Mucosa of descending colon (tissue), 3 donors: ENCODE data around the gene CCSER1. TPM values are rescaled to one million over a fixed set of nuclear protein-coding genes. Genes with fewer than 3 reads are reported as not detected.

ENCODE experiments used
- ATAC-seq: fragments of 200-7000 bp; cut with Tn5 transposase; one replicate; pipeline ENCODE4 v1.9.1; 2020; ENCODE audit warnings: mild to moderate bottlenecking, moderate library complexity
- DNase-seq, 3 donors: peaks; one replicate each; pipeline ENCODE4 v3.0.0-alpha.2; 2020
- H3K36me3 ChIP-seq: fragments of 200-600 bp; one replicate; pipeline ENCODE4 v1.8.0; 2021; ENCODE audit warnings: low read depth, mild to moderate bottlenecking
- H3K4me1 ChIP-seq: fragments of 200-600 bp; one replicate; pipeline ENCODE4 v1.8.0; 2021; ENCODE audit warnings: low read depth, mild to moderate bottlenecking
- H3K4me3 ChIP-seq: fragments of 200-600 bp; one replicate; pipeline ENCODE4 v1.8.0; 2021; ENCODE audit warnings: mild to moderate bottlenecking
- H3K9me3 ChIP-seq: fragments of 200-600 bp; one replicate; pipeline ENCODE4 v1.8.0; 2021; ENCODE audit warnings: mild to moderate bottlenecking
- CTCF ChIP-seq: fragments of 200-600 bp; IDR thresholded peaks from one replicate; pipeline ENCODE4 v1.8.0; 2022; ENCODE audit warnings: antibody characterized with exemption, mild to moderate bottlenecking
- intact Hi-C, 2 donors: fragments of 100-400 bp; cut with DNase I in 1 of 2; cut with micrococcal nuclease in 1 of 2; formaldehyde crosslinking; loops; one replicate each; pipeline versions ENCODE4 v1.11.0 to v1.11.1; 2022; cut with DNase I, micrococcal nuclease
- total RNA-seq, 3 donors: library from RNA; stranded (reverse); fragmentation: NEBNext Ultra II Directional in 2 of 3; extraction: Animal tissue kit (Norgen Biotek cat#: 25700) in 2 of 3; gene quantifications; one replicate each; pipeline versions ENCODE4 v1.2.1 to v1.2.4, GENCODE V29; 2021 to 2023
- donor health status: DM: no; HTN: no; CAD: no; lungs with moderate emphysema.
- donor health status: DM: no; HTN: no; CAD: no.
- donor health status: DM: no; HTN: yes; CAD: no.

Gene CCSER1
- total RNA-seq, 3 donors from 2014 or later = 11.1 to 32.4 (median 13.3) TPM

- ATAC-seq = no peak
- H3K4me1 ChIP-seq = no peaks in the 10 kb centered on the region
- no peak overlapping the region for H3K4me3 ChIP-seq
- DNase-seq = no peak
- H3K9me3 ChIP-seq = no peaks in the 10 kb centered on the region
- intact Hi-C loops = no loop called here
- no peaks in the 10 kb centered on the region for H3K36me3 ChIP-seq
- no peak for TF ChIP-seq CTCF
Measured at GRCh38 chr4:91025241-91026148, 898.3 kb downstream of the CCSER1 start.

DNA sequence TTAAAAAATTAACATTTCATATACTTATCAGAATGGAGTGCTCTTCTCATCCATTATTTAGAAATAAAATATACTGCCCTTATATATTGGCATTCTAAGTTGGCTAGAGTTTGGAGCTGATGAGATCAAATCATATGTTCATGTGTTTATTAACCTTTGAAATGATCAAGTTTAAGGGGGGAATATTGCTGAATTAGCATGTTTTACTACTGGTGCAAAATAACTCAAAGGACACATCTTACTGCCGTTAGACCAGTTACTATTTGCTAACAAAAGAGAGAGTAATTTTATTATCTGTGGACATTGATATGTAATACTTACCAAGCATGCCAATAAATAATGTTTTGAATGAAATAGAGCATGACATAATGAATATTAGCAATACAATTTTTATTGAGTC lies 901.0 kb downstream of the CCSER1 start:
- H3K4me1 ChIP-seq = no peaks in the 10 kb centered on the region
- no peak for ATAC-seq
- H3K4me3 ChIP-seq = no peak overlapping the region
- no peaks in the 10 kb centered on the region for H3K36me3 ChIP-seq
- intact Hi-C loops = no loop called here
- no peak for DNase-seq
- no peak for TF ChIP-seq CTCF
- H3K9me3 ChIP-seq = no peaks in the 10 kb centered on the region

DNA sequence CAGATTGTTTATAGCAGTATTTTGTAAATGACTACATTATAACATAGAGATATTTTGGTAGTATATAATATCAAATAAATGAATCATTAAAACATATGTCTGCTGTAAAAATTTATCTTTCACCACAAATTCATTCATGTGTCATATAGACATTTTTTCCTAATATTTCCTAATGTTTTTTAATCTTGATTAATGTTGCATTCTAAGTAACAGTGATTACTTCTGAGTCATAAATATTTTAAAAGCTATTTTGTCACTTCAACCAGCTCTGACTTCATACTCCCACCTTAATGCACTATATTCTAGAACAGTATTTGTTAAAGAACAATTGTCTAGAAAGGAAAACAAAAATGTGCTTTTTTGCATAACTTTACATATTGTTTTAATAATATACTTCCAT lies 904.6 kb downstream of the CCSER1 start:
- intact Hi-C loops = no loop called here
- H3K9me3 ChIP-seq = no peaks in the 10 kb centered on the region
- no peaks in the 10 kb centered on the region for H3K4me1 ChIP-seq
- no peak for ATAC-seq
- H3K36me3 ChIP-seq = no peaks in the 10 kb centered on the region
- H3K4me3 ChIP-seq = no peak overlapping the region
- DNase-seq = no peak
- no peak for TF ChIP-seq CTCF

DNA sequence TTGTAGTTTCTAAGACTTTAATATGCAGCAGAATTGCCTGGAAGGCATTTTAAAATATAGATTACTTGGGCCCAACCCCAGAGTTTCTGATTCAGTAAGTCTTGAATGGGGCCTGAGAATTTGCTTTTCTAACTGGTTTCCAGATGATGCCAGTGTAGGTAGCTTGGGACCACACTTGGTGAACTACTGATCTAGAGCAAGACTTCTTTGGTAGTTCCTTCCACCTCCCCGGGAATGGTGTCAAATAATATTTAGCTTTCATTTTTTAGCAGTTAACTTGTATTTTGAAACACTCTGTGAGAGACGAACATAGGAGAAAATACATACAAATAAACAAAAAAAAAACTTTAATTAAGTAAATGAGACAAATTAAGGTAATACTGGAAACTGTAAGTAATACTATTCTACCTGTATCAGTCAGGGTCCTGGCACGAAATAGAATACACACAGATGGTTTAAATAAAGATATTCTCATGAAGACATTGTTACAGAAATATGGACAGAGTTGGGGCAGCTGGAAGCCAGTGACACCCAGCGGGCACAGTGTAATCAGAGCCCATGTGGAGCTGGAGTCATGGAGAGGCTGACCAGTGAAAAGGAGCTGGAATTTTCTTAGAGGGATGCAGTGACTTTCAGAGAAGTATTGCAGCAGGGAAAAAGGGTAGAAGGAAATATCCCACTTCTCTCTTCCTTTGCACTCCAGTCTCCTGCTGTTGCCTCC lies 905.7 kb downstream of the CCSER1 start:
- ATAC-seq = no peak

DNA sequence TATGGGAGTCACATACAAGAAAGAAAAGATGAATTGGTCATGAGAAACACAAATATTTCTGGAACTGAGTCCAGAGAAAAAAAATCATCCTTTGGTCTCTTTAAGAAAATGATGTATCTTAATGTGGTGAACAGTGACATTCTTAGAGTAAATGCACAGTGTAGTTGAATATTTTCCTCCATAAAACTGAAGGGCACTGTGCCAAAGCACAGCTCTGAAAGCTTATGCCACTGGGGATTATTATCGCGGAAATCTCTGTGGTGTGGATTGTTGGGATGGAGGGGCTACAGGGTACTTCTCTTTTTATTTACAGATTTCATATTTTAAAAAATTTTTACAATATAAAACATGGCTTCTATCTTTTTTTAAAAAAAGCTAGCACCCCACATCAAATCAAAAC lies 908.1 kb downstream of the CCSER1 start:
- TF ChIP-seq CTCF = no peak
- H3K9me3 ChIP-seq = no peaks in the 10 kb centered on the region
- H3K4me3 ChIP-seq = no peak overlapping the region
- H3K36me3 ChIP-seq = no peaks in the 10 kb centered on the region
- intact Hi-C loops = no loop called here
- no peaks in the 10 kb centered on the region for H3K4me1 ChIP-seq
- no peak for ATAC-seq
- no peak for DNase-seq

More for the DNA sequence above, 905.7 kb downstream of the CCSER1 start:
- no peak for TF ChIP-seq CTCF
- Histone ChIP-seq H3K36me3 (no peaks in the 10 kb centered on the region), H3K4me1 (no peaks in the 10 kb centered on the region), H3K9me3 (no peaks in the 10 kb centered on the region), H3K4me3 (no peak overlapping the region)
- intact Hi-C loops = no loop called here
- no peak for DNase-seq
